GM12875 (cell line): ENCODE measurements around the gene PARVB.

Experiments
- H3K4me3 ChIP-seq: one replicate; pipeline ENCODE4 v1.5.1; 2011; ENCODE audit warnings: low read depth, low read length, control low read depth
- CTCF ChIP-seq: IDR thresholded peaks from 2 replicates; pipeline ENCODE4 v1.5.1; 2011; ENCODE audit warnings: low read depth, mild to moderate bottlenecking, control low read depth, inconsistent platforms, low read length, moderate library complexity, borderline replicate concordance; ENCODE audit not compliant: insufficient read depth

The PARVB gene

DNA sequence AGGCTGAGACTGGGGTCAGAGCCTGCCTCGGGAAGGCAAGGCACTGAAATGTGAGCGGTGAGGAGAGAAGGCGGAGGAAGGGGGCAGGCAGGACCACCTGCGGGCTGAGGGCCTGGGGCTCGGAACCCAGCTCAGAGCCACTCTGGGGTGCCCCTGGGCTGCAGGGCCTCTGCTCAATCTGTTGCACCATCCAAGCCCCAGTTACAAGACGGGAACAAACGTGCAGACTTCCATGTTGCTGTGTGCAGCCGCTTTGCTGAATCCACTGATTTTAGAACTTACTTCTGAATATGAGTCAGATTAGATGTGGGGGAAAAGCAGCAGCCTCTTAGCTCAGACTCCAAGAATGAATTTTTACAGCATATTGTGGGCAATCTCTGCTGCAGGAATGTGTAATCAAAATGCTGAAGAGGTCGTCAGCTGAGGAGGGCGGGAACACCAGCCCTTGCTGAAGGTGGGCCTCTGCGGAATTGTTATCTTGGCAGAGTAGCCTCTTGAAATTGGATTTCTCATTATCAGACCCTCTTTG is 178.2 kb downstream of the PARVB start:
- no peak for TF ChIP-seq CTCF
- no peak overlapping the region for H3K4me3 ChIP-seq

DNA sequence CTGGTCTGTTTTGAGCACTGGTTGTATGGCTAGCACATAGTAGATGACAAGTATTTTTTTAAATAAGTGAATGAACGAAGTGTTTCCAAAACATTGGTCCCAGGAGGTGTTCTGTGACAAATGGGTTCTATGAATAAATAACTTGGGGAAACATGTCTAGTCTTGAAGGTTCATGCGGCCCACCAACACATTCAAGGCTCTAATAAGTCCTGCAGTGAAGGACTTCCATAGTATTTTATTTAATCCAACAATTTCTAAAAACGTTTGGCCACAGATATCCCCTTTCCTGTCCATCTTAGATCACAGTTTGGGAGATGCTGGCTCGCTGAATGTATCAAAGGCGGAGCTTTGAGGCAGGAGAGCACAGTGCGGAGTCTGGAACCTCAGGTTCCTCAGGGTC is 179.1 kb downstream of the PARVB start:
- no peak overlapping the region for H3K4me3 ChIP-seq
- no peak for TF ChIP-seq CTCF

DNA sequence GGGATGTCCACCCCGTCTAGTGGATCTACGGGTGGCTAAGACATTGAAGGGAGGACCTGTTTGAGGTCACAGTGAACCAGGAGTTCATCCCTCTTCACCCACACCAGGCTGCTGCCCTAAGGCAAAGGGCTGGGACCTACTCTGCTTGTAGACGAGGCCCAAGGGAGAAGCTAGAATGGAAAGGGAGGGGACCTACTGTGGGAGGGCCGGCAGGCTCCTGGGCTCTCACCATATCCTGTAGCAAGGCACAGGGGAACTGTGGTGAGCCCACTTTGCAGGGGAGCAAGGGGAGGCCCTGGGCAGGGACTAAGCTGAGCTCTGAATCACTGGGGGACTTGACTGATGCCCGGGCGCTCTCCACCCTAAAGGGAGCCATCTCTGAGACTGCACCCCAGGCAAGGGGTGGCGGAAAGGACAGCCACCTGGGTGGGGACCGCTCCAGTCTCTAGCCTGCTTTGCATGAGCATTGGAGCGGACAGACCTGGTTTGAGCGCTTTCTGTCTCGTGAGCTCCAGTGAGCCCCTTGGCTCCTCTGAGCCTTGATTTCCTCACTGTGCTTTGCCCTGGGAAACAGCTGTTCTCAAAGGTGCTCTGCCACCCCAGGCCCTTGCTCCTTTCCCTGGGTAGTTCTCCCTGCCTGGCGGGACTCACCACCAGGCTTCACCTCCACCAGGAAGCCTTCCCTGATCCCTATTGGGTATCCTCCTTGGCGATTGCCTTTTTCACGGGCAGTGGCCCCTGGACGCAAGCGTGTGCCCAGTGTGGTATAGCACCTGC is 180.8 kb downstream of the PARVB start:
- H3K4me3 ChIP-seq = no peak overlapping the region
- TF ChIP-seq CTCF = no peak

DNA sequence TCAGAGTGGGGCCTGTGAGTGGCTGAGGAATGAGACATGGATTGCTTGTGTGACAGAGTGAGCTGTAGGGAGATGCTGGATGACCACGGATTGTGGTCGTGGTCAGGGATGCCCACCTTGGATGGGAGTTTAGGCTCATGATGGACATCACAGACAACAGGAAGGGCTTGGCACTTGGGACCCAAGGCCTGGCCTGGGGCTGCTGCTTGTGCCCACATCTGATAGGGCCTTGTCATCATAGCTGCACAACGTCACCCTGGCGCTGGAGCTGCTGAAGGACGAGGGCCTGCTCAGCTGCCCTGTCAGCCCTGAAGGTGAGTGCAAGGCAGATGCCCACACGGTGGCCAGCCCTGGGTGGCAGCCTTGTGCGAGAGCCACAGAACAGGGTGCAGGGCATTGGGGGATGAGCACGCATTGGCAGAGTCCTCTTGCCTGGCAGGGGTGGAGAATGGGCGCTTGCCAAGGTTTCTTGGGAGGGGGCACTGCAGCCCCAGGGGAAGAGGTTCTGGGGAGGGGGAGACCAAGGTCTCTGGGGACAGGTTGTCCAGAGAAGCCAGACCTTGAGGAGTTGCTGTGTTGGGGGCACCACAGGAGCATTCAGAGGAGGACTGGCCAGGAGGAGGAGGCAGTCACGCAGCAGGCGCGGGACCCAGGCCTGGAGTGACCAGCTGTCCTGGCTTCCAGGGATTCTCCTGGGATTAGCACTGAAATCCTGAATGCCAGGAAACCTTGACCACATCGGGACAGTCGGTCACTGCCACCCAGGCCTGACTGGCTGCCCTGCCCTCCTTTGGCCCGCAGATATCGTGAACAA is 181.6 kb downstream of the PARVB start:
- H3K4me3 ChIP-seq = no peak overlapping the region
- no peak for TF ChIP-seq CTCF

DNA sequence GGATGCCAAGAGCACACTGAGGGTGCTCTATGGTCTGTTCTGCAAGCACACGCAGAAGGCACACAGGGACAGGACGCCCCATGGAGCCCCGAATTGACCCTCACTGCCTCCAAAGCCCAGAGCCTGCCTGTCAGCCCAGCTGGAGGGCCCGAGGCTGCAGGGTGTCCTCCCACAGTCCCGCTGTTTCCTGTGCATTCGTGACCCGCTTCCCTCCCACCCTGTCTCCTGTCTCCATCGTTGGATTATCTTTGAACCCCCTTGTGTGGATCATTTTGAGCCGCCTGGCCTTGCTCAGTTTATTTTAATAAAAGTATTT is 182.2 kb downstream of the PARVB start:
- no peak overlapping the region for H3K4me3 ChIP-seq
- TF ChIP-seq CTCF = no peak

DNA sequence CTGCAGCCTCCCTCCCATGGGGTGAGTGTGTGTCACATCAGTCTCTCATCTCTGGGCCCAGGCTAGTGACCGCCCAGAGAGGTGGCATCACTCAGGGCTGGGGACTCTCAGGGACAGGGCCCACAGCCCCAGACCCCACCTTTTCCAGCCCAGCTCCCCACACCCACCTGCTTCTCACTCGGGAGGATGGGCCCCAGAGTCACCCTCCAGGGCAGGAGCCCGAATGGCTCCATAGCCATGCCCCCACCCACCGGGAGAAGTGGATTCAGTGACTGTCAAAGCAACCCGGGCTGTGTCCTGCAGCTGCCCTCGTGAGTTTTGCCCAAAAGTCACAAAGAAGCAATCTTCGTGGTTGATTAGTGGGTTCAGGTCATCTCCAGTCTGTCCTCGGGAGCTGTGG is 182.6 kb downstream of the PARVB start:
- H3K4me3 ChIP-seq = no peak overlapping the region
- TF ChIP-seq CTCF = no peak
